Thyroid gland (tissue), 4 donors: ENCODE results near the gene RPS6KC1. TPM values are rescaled to one million over a fixed set of nuclear protein-coding genes. Genes with fewer than 3 reads are reported as not detected.

Experiments used
- DNase-seq, 2 donors: peaks; one replicate each; pipeline ENCODE4 v3.0.0-alpha.2; 2019
- H3K27ac ChIP-seq, 3 donors: fragments of 200-600 bp; sonication (generic); 1 replicate in 2 of 3; 2 replicates in 1 of 3; pipeline ENCODE4 v1.5.1; 2016 to 2019; ENCODE audit warnings: mild to moderate bottlenecking in 1 of 3, moderate library complexity in 1 of 3
- H3K27me3 ChIP-seq: fragments of 200-600 bp; sonication (generic); one replicate; pipeline ENCODE4 v1.5.1; 2019
- H3K36me3 ChIP-seq, 2 donors: fragments of 200-600 bp; sonication (generic); one replicate each; pipeline ENCODE4 v1.5.1; 2016 to 2019
- H3K4me1 ChIP-seq, 2 donors: fragments of 200-600 bp; sonication (generic); one replicate each; pipeline ENCODE4 v1.5.1; 2017 to 2019
- H3K4me3 ChIP-seq, 3 donors: fragments of 200-600 bp; sonication (generic); replicated peaks in 1 of 3; 1 replicate in 2 of 3; 2 replicates in 1 of 3; pipeline ENCODE4 v1.5.1; 2016; ENCODE audit warnings: mild to moderate bottlenecking in 1 of 3
- H3K9me3 ChIP-seq: fragments of 200-600 bp; sonication (generic); one replicate; pipeline ENCODE4 v1.5.1; 2017
- POLR2A ChIP-seq, 2 donors: fragments of 450-650 bp; IDR thresholded peaks; one replicate each; pipeline ENCODE4 v1.6.1; 2017; ENCODE audit warnings: antibody characterized with exemption in 2 of 2, mild to moderate bottlenecking in 2 of 2, moderate library complexity in 1 of 2
- WGBS, 2 donors: methylation state at CpG; one replicate each; pipeline ENCODE4 v1.1.5; 2017; 5-methylcytosine and 5-hydroxymethylcytosine counted together
- intact Hi-C: fragments of 100-400 bp; cut with DNase I; formaldehyde crosslinking; loops from one replicate; pipeline ENCODE4 v1.15.1; 2023
- total RNA-seq, 4 donors: library from RNA; depleted of rRNA; stranded (reverse); fragments of >200 nt; gene quantifications; one replicate each; pipeline ENCODE4 v1.2.3, GENCODE V29; 2016
- TF ChIP-seq, protein P1 (sequence below), 6 experiments: fragments of 200-600 bp in 3 of 6; fragments of 450-650 bp in 3 of 6; sonication (generic) in 3 of 6; IDR thresholded peaks; one replicate each; pipeline ENCODE4 v1.5.1; 2016 to 2019; ENCODE audit warnings: antibody characterized with exemption in 6 of 6, mild to moderate bottlenecking in 2 of 6, inconsistent platforms in 1 of 6, moderate library complexity in 1 of 6

RPS6KC1 gene
- total RNA-seq, 4 donors from 2014 or later, result 20.3 to 29.9 (median 22.1) TPM

DNA sequence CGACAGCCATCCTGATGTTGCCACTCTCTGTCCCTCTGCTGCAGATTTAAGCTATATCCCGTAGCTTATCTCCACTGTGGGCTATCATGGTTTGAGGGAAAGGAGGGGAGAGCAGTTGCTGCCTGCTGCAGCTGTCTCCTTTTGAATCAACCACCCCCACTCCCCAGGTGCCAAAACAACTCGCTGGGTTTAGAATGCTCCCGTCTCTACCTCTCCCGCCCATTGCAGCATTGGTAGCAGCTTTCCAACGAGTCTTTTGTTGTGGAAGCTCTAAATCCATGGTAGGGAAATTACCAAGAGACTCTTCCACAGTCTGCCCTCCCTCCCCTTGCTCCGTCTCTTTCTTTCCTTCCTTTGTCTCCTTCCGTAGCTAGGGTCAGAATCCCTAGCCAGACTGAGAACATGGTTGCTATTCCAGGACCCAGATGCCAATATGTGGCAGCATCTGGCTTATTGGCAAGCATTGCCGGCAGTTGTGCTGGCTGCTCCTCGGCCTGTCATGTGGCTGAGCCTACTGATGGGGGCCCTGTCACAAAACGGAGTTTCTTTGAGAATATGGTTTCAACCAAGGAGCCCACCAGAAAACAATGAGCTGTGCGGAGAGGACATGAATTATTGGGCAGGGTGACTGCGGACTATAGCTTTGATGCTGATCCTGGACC, 230.7 kb downstream of the RPS6KC1 start:
- WGBS, 2 donors, result 69 to 73% methylated on average over 13 of the region's 13 CpGs
- no peaks in the 10 kb centered on the region for H3K27me3 ChIP-seq
- no peak overlapping the region for H3K27ac ChIP-seq
- H3K4me1 ChIP-seq, result no peaks in the 10 kb centered on the region
- no peak for DNase-seq
- H3K4me3 ChIP-seq, result no peak overlapping the region
- intact Hi-C loops, result no loop called here
- TF ChIP-seq, protein P1, sequence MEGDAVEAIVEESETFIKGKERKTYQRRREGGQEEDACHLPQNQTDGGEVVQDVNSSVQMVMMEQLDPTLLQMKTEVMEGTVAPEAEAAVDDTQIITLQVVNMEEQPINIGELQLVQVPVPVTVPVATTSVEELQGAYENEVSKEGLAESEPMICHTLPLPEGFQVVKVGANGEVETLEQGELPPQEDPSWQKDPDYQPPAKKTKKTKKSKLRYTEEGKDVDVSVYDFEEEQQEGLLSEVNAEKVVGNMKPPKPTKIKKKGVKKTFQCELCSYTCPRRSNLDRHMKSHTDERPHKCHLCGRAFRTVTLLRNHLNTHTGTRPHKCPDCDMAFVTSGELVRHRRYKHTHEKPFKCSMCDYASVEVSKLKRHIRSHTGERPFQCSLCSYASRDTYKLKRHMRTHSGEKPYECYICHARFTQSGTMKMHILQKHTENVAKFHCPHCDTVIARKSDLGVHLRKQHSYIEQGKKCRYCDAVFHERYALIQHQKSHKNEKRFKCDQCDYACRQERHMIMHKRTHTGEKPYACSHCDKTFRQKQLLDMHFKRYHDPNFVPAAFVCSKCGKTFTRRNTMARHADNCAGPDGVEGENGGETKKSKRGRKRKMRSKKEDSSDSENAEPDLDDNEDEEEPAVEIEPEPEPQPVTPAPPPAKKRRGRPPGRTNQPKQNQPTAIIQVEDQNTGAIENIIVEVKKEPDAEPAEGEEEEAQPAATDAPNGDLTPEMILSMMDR (IDR thresholded peaks at IDR 0.05), result no peak
- no peak for TF ChIP-seq POLR2A (IDR thresholded peaks at IDR 0.05)
- no peaks in the 10 kb centered on the region for H3K9me3 ChIP-seq
- no peaks in the 10 kb centered on the region for H3K36me3 ChIP-seq

DNA sequence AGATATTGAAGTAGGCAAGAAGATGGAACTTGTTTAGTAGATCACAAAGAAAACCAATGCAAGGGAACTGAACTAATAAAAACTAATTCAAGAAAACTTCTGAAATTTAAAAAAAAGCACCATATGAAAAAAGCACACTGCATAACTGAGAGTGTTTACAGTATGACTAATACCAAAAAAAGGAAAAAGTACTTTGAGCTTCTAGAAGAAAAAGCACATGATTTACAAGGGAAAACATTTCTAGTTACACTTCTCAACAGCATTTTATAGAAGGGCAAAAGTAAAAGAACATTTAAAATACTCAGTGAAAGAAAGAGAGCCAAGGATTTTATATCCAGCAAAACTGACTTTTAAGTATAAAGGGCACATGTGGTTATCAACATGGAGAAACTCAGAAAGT, 233.6 kb downstream of the RPS6KC1 start:
- H3K4me1 ChIP-seq, result no peaks in the 10 kb centered on the region
- H3K36me3 ChIP-seq, result no peaks in the 10 kb centered on the region
- no peak overlapping the region for H3K4me3 ChIP-seq
- H3K9me3 ChIP-seq, result no peaks in the 10 kb centered on the region
- H3K27me3 ChIP-seq, result no peaks in the 10 kb centered on the region
- no peak overlapping the region for H3K27ac ChIP-seq
- DNase-seq, result no peak
- TF ChIP-seq, protein P1 (IDR thresholded peaks at IDR 0.05), result no peak
- TF ChIP-seq POLR2A (IDR thresholded peaks at IDR 0.05), result no peak
- intact Hi-C loops, result no loop called here

DNA sequence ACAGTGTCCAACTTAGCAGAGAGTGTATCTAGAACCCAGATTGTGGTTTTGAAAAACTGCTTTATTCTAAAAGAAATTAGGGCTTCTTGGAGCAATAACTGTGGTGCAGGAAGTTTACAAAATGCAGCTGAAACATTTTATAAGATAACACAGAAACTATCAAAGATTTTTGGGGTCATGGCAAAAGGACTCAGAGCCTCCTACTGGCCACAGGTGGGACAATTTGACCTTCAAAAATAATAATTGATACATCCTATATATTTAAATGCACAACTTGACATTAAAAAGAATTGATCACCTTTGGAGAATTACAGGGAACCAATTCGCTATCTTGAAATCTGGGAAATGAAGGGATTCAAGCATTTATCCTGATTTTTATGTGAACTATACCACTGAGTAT, 235.2 kb downstream of the RPS6KC1 start:
- Histone ChIP-seq H3K27me3 (no peaks in the 10 kb centered on the region), H3K36me3 (no peaks in the 10 kb centered on the region), H3K9me3 (no peaks in the 10 kb centered on the region), H3K4me3 (no peak overlapping the region), H3K4me1 (no peaks in the 10 kb centered on the region), H3K27ac (no peak overlapping the region)
- WGBS, 2 donors, result 91 to 92% methylated on average over 1 of the region's 1 CpG
- intact Hi-C loops, result no loop called here
- DNase-seq, result no peak
- TF ChIP-seq, protein P1 (IDR thresholded peaks at IDR 0.05), result no peak
- no peak for TF ChIP-seq POLR2A (IDR thresholded peaks at IDR 0.05)

DNA sequence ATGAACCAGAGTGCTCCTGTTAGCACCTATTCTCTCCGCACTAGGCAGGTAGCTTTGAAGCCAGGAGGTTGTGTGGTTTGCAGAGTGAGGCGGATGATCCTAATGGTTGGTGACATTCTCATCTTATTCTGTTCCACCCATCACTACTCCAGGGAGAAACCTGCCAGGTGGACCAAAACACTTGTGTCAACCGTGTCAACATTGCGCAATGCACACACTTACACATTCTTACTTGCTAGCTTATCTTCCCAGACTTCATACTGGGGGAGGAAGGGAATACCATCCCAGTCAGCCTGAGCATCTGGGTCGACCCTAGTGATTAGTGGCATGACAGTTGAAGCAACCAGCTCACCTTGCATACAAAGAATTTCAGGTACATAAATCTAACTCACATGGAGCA, 236.9 kb downstream of the RPS6KC1 start:
- no peaks in the 10 kb centered on the region for H3K36me3 ChIP-seq
- TF ChIP-seq, protein P1 (IDR thresholded peaks at IDR 0.05), result no peak
- no peak for TF ChIP-seq POLR2A (IDR thresholded peaks at IDR 0.05)
- H3K27me3 ChIP-seq, result no peaks in the 10 kb centered on the region
- no peaks in the 10 kb centered on the region for H3K4me1 ChIP-seq
- no peak for DNase-seq
- H3K27ac ChIP-seq, result no peak overlapping the region
- intact Hi-C loops, result no loop called here
- no peak overlapping the region for H3K4me3 ChIP-seq
- WGBS, 2 donors, result 79% methylated on average over 5 of the region's 5 CpGs
- H3K9me3 ChIP-seq, result no peaks in the 10 kb centered on the region

DNA sequence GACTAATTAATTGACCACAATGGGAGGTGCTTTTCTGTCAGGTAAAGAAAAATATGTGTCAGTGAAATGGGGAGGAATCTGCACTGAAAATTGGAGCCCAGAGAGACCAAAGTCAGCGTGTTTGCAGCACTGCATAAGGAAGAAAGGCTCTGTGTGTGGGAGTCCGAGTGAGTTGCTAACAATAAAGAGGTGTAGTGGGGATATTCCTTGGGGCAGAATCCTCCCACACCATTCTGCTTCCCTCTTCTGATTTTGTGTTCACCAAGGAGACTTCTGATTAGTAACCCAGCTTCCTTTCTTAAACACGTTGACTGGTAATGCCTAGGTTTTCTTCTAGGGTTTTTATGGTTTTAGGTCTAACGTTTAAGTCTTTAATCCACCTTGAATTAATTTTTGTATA, 240.5 kb downstream of the RPS6KC1 start:
- H3K4me3 ChIP-seq, result no peak overlapping the region
- TF ChIP-seq, protein P1 (IDR thresholded peaks at IDR 0.05), result no peak
- no peak for TF ChIP-seq POLR2A (IDR thresholded peaks at IDR 0.05)
- intact Hi-C loops, result no loop called here
- no peaks in the 10 kb centered on the region for H3K9me3 ChIP-seq
- H3K36me3 ChIP-seq, result no peaks in the 10 kb centered on the region
- DNase-seq, result no peak
- no peaks in the 10 kb centered on the region for H3K4me1 ChIP-seq
- no peaks in the 10 kb centered on the region for H3K27me3 ChIP-seq
- WGBS, 2 donors, result 86 to 91% methylated on average over 4 of the region's 4 CpGs
- no peak overlapping the region for H3K27ac ChIP-seq
